ENCODE data around the gene PAPSS2. TPM values are rescaled to one million over a fixed set of nuclear protein-coding genes. Genes with fewer than 3 reads are reported as not detected.

PAPSS2 gene
- total RNA-seq, 1 donor = 96.9 TPM

DNA sequence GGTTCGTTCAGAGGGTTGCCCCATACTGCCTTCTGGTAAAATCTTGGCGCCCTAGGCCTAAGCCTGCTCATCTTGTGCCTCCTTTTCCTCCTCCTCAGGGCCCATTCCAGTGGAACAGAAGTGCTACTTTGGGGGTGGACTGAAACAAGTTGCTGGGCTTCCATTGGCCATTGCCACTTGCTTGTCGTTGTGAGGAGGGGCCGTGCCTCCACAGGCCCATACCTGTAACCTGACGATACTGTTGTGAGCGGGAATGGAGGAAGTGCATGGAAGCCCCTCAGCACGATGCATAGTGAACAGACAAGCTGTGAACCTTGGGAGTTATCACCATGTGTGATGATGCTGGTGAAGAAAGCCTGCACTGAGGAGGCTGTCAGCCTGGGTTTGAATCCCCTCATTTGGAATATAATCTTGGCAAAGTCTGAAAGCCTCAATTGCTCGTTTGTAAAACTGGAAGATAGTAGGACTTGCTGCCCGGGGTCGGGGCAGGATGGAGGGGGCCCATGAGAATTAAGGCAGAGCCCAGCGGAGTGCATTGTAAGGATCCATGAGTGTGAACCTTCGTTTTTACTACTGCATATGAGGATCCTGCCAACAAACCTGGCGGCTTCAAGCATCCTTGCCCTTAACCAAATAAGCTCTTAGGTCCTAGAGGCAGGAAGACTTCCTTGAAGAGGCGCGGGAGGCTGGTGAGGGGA lies 671 bp upstream of the PAPSS2 start:
- no peak for DNase-seq (ENCODE audit: low read depth)
- TF ChIP-seq, protein P1, sequence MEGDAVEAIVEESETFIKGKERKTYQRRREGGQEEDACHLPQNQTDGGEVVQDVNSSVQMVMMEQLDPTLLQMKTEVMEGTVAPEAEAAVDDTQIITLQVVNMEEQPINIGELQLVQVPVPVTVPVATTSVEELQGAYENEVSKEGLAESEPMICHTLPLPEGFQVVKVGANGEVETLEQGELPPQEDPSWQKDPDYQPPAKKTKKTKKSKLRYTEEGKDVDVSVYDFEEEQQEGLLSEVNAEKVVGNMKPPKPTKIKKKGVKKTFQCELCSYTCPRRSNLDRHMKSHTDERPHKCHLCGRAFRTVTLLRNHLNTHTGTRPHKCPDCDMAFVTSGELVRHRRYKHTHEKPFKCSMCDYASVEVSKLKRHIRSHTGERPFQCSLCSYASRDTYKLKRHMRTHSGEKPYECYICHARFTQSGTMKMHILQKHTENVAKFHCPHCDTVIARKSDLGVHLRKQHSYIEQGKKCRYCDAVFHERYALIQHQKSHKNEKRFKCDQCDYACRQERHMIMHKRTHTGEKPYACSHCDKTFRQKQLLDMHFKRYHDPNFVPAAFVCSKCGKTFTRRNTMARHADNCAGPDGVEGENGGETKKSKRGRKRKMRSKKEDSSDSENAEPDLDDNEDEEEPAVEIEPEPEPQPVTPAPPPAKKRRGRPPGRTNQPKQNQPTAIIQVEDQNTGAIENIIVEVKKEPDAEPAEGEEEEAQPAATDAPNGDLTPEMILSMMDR (IDR thresholded peaks at IDR 0.05; ENCODE audit: insufficient read depth, low read length) = no peak
- H3K4me3 ChIP-seq (ENCODE audit: low read depth, low read length) = peak overlapping the region; percentile 94

DNA sequence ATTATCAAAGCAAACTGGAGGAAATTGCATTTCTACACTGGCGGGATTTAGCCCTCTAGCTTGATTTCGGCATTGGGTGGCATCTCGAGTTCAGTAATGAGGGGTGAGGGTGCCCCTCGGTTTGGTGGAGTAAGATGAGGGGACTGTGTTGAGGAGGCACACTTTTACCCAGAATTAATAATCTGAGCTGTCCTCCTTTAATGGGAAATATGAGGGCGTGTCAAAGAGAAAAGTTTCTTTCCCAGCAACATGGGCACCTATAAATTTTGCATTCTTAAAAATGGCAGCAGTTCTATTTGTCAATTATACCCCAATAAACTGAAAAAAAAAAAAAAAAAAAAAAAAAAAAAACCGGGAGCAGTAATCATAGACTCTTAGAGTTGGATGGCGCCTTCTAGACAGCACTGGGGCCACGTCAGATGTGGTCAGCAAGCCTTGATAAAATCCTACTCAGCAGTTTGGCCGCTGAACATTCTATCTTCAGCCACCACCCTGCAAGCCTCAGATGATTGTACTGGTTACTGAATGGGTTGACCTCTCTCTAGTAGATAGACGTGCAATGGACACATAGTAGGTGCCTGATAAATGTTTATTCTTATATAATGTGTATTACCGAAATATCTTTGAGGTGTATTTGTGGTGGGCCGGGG lies 931 bp downstream of the PAPSS2 start:
- TF ChIP-seq, protein P1 (IDR thresholded peaks at IDR 0.05; ENCODE audit: insufficient read depth, low read length) = no peak
- H3K4me3 ChIP-seq (ENCODE audit: low read depth, low read length) = peak overlapping the region; percentile 94
- DNase-seq (ENCODE audit: low read depth) = peak; percentile 79

DNA sequence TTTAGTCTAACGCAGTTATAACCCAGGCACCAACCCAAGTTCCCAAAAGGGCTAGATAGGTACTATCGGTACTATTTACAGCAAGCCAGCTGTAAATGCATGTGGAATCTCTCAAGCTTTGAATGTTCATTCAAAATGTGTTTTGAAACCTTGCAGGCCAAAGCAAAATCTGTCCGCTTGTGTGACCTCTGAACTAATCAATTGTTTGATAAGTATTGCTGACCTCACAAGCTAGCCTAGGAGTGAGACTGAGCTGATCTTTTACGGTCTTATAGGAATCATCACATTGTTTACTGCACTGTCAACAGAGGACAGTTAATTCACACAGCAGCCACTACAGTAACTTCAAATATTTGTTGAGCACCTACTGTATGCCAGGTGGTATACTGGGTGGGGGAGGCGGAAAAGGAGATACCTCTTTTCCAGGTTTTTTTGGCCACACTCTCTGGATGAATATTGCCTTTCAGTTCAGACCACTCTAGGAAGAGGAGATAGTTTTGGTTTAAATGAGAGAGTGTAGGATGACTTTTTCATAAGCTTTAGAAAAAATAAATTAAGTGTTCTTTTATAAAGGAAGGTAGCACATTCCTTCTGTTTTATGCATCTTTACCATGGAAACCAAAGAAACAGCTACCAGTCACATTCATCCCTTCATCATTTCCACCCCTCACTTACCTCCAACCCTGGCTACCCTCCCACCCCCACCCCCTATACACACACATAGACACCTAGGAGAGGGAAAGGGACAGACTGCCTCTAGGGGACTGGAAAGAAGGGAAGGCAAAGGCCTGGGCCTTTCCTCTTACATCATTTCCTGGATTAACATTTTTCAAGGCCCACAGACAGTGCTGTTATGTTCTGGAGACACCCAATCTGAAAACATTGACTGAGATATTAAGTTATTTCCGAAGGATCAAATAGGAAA lies 2.4 kb downstream of the PAPSS2 start:
- TF ChIP-seq, protein P1 (IDR thresholded peaks at IDR 0.05; ENCODE audit: insufficient read depth, low read length) = no peak
- peak; percentile 29 for DNase-seq (ENCODE audit: low read depth)
- peak overlapping the region; percentile 94 for H3K4me3 ChIP-seq (ENCODE audit: low read depth, low read length)

DNA sequence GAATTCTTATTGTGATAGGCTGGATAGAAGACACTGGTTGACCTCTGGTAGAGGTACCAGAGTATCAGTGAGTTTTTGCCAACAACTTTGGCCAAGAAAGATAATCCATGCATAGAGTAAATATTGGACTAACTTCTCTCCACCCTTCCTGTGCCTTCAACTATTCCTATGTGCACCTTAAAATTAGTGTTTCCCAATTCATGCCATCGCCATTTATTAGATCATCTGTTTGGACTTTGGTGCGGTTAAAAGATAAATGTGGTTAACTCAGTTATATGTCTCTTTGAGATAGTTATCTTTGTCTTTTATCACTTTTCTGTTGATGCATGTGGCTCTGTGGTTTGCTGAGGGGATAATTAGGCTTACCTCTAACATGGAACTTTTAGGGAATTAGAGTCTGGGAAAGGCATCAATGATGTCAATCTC lies 4.6 kb downstream of the PAPSS2 start:
- no peak for DNase-seq (ENCODE audit: low read depth)
- TF ChIP-seq, protein P1 (IDR thresholded peaks at IDR 0.05; ENCODE audit: insufficient read depth, low read length) = no peak
- no peak overlapping the region for H3K4me3 ChIP-seq (ENCODE audit: low read depth, low read length)

DNA sequence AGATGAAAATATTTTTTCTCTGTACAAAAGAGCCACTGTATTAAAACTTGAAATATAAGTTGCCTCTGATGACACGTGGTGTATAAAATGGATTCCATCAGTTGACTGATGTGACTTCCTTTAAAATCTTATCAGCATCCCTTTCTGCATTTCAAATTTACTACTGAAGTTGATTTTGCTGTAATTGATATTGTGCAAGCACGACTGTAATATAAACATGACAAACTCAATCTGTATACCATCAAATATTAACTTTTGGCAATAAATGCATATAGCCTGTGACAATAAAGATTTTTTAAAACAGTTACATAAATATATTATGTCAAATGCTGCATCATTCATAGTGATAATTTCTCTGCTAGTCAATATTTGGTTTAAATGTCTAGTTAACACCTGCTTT lies 7.8 kb downstream of the PAPSS2 start:
- no peak overlapping the region for H3K4me3 ChIP-seq (ENCODE audit: low read depth, low read length)
- TF ChIP-seq, protein P1 (IDR thresholded peaks at IDR 0.05; ENCODE audit: insufficient read depth, low read length) = no peak
- DNase-seq (ENCODE audit: low read depth) = no peak

DNA sequence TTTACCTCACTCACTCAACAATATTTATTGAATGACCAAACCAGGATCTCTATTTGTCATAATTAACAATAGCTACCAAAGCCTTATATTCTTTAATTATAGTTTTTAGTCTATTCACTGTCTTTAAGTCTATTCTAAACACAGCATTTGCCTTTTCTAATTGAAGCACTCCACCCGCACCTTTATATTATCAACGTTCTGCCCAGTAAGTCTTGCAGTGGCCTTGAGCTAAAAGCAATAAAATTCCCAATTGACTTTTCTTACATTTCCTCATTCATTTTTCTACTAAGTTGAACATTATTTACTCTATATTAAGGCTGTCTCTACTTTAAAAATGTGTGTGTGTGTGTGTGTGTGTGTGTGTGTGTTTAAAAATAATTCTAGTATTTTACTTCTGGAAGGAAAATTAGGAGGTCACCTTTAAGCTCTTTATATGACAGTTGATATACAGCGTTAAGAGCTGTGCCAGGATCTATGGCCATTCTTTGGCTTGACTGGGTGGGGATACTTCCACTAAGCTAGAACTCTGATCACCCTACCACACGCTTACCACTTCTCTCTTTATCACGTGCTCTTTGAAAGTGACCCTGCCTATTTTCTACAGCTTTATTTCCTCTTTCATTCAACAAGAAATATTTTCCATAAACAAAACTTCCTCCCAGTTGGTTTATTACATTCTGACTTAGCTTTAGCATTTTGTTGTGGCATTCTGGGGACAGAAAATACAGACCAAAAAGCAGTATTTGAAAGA lies 8.8 kb downstream of the PAPSS2 start:
- TF ChIP-seq, protein P1 (IDR thresholded peaks at IDR 0.05; ENCODE audit: insufficient read depth, low read length) = no peak
- no peak for DNase-seq (ENCODE audit: low read depth)
- no peak overlapping the region for H3K4me3 ChIP-seq (ENCODE audit: low read depth, low read length)

All from fibroblast of the aortic adventitia (primary cell).